Measurements from ENCODE around the gene C10orf120.

C10orf120 gene

DNA sequence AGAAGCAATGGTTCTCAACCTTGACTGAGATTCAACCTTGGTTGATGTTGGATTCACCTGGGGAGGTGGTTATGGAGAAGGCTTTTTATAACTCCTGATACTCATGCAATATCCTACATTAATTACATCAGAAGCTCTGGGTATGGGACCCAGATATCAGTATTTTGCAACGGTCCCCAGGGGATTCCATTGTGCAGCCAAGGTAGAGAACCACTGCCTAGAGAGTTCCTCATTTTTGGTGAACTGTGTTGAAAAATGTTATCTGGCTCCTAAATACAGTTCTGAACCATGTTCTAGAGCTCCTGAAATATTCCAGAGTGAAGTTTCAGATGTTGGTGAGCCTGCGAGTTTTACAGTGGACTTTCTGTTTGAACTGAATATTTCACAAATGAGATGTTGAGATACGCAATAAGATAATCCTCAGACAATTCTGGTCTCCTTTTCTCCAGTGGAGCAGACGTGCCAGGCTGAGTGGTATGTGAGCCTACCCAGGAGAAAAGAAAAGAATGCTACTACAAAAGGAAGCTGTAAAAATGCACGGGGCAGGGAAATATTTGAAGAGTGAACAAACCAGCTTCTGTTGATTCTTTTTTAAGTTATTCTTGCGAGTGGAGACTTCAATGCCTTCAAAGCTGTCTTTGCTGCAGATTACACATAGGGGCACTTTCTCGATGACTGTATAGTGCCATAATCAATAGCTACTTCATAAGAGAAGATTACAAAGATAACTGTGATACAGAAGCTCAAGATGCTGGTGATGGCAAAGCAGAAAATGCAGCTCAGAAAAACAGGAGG lies 13.6 kb upstream of the C10orf120 start:
- Histone ChIP-seq H3K9me3 (no peaks in the 10 kb centered on the region), H3K4me1 (ENCODE audit: control insufficient read depth in 1 of 2, insufficient read depth in 1 of 2, low read depth in 1 of 2, low read length in 1 of 2) (no peaks in the 10 kb centered on the region), H3K27ac (no peak overlapping the region), H3K4me3 (ENCODE audit: low read depth in 1 of 2, low read length in 1 of 2) (no peak overlapping the region), H3K27me3 (peaks cover 32% of the 10 kb centered on the region), H3K36me3 (no peaks in the 10 kb centered on the region)
- no peak for TF ChIP-seq CTCF (IDR thresholded peaks at IDR 0.05)

DNA sequence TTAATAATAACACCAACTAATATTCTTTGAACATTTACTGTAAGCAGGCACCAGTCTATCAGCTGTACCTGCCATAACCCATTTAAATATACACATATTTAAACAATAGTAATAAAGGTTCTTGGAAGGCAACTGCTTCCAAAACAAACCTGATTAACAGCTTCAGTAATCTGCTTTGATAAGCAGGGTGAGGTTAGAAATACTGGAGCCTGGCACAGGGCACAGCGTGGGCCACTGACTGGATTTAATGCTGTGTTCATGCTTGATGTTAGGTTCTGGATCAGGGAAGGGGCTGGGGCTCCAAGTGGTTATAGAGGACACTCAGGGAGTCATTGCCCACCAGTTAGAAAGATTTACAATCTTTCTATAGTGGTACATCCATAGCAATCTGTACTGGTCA lies 10.9 kb upstream of the C10orf120 start:
- Histone ChIP-seq H3K27me3 (peaks cover 34% of the 10 kb centered on the region), H3K4me3 (ENCODE audit: low read depth in 1 of 2, low read length in 1 of 2) (no peak overlapping the region), H3K4me1 (ENCODE audit: control insufficient read depth in 1 of 2, insufficient read depth in 1 of 2, low read depth in 1 of 2, low read length in 1 of 2) (no peaks in the 10 kb centered on the region), H3K27ac (no peak overlapping the region), H3K36me3 (no peaks in the 10 kb centered on the region), H3K9me3 (no peaks in the 10 kb centered on the region)
- TF ChIP-seq CTCF (IDR thresholded peaks at IDR 0.05) = no peak

DNA sequence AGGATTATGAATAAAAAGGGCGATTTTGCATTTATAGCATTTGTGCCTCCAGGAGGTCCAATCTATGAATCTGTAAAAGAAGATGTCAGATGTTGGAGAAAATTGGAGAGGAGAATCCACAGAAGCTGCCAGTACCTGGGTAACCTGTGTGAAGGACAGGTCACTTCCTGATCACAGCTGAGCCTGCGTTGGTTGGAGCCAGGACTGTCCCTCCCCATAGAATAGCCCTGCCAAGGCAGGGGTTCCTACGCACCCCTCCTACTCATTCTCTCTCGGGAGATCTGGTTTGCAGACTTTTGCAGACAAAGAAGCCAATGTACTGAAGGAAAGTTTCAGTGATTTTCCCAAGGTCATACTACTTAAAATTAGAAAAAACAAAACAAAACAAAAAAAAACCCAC lies 10.3 kb upstream of the C10orf120 start:
- Histone ChIP-seq H3K4me1 (ENCODE audit: control insufficient read depth in 1 of 2, insufficient read depth in 1 of 2, low read depth in 1 of 2, low read length in 1 of 2) (no peaks in the 10 kb centered on the region), H3K36me3 (no peaks in the 10 kb centered on the region), H3K4me3 (ENCODE audit: low read depth in 1 of 2, low read length in 1 of 2) (no peak overlapping the region), H3K9me3 (no peaks in the 10 kb centered on the region), H3K27ac (no peak overlapping the region), H3K27me3 (peaks cover 29% of the 10 kb centered on the region)
- TF ChIP-seq CTCF (IDR thresholded peaks at IDR 0.05) = no peak

- H3K4me1 ChIP-seq (ENCODE audit: control insufficient read depth in 1 of 2, insufficient read depth in 1 of 2, low read depth in 1 of 2, low read length in 1 of 2) = no peaks in the 10 kb centered on the region
- TF ChIP-seq CTCF (IDR thresholded peaks at IDR 0.05) = no peak
- H3K9me3 ChIP-seq = no peaks in the 10 kb centered on the region
- H3K36me3 ChIP-seq = no peaks in the 10 kb centered on the region
- peaks cover 22% of the 10 kb centered on the region for H3K27me3 ChIP-seq
- H3K27ac ChIP-seq = no peak overlapping the region
- no peak overlapping the region for H3K4me3 ChIP-seq (ENCODE audit: low read depth in 1 of 2, low read length in 1 of 2)
Observed at GRCh38 chr10:122707535-122707934, 7.9 kb upstream of the C10orf120 start.

- TF ChIP-seq CTCF (IDR thresholded peaks at IDR 0.05) = no peak
- no peak overlapping the region for H3K27ac ChIP-seq
- no peaks in the 10 kb centered on the region for H3K4me1 ChIP-seq (ENCODE audit: control insufficient read depth in 1 of 2, insufficient read depth in 1 of 2, low read depth in 1 of 2, low read length in 1 of 2)
- no peaks in the 10 kb centered on the region for H3K9me3 ChIP-seq
- H3K27me3 ChIP-seq = peaks cover 22% of the 10 kb centered on the region
- no peak overlapping the region for H3K4me3 ChIP-seq (ENCODE audit: low read depth in 1 of 2, low read length in 1 of 2)
- H3K36me3 ChIP-seq = no peaks in the 10 kb centered on the region
Observed at GRCh38 chr10:122706947-122707346, 7.3 kb upstream of the C10orf120 start.

Measured in neutrophil (primary cell).